H1 (cell line): ENCODE data around the gene CHPT1. TPM values are rescaled to one million over a fixed set of nuclear protein-coding genes. Genes with fewer than 3 reads are reported as not detected.

ENCODE experiments used
- CBX5 ChIP-seq: fragments of 300-800, 300-1000 bp; sonication (generic); IDR thresholded peaks from 2 replicates; pipeline ENCODE4 v1.7.1; 2016; ENCODE audit warnings: antibody characterized with exemption, low read length, low read depth
- POLR2A ChIP-seq, 2 experiments: IDR thresholded peaks; 1 replicate in 1 of 2; 2 replicates in 1 of 2; pipeline ENCODE4 v1.6.1; 2011; ENCODE audit warnings: low read depth in 2 of 2, low read length in 2 of 2, mild to moderate bottlenecking in 2 of 2; ENCODE audit errors: control extremely low read depth in 1 of 2
- SP4 ChIP-seq: IDR thresholded peaks from 2 replicates; pipeline ENCODE4 v1.6.1; 2012; ENCODE audit warnings: low read length, inconsistent platforms
- USF2 ChIP-seq: IDR thresholded peaks from 2 replicates; pipeline ENCODE4 v1.6.1; 2011; ENCODE audit warnings: low read length, improper control_type of control experiment
- polyA plus RNA-seq, 7 experiments: library from polyadenylated mRNA; depleted of rRNA in 3 of 7; stranded (reverse) in 5 of 7; unstranded in 2 of 7; fragments of >200 nt in 5 of 7; fragments of 200-250 nt in 2 of 7; gene quantifications; 1 replicate in 5 of 7; 2 replicates in 1 of 7; 4 replicates in 1 of 7; pipeline versions ENCODE4 v1.2.1 to v1.2.3, GENCODE V29; 2011 to 2013; ENCODE audit warnings: missing spikeins in 2 of 7, mixed read lengths in 2 of 7
- total RNA-seq: library from RNA; stranded (reverse); fragmentation: NEBNext Ultra II Directional; extraction: Animal tissue kit (Norgen Biotek cat#: 25700); gene quantifications from 2 replicates; pipeline ENCODE4 v1.2.1, GENCODE V29; 2021

The CHPT1 gene
- total and polyA plus RNA-seq, 2 of the 8 experiments (the other 6 are each of a cell fraction or from before 2014, with no cell fraction given) = 13.3 to 22.5 TPM

GRCh38 chr12:101737476-101737875, 40.0 kb downstream of the CHPT1 start (continued):
- TF ChIP-seq CBX5 = no peak
- no peak for TF ChIP-seq USF2
- no peak for TF ChIP-seq POLR2A (IDR thresholded peaks at IDR 0.05; ENCODE audit: control extremely low read depth in 1 of 2, low read depth in 2 of 2, low read length in 2 of 2)
- TF ChIP-seq SP4 = no peak
